HL-60/S4 (cell line): ENCODE data around the gene RAB4A.

Experiments
- in situ Hi-C: fragments of 300-500 bp; cut with MboI; formaldehyde crosslinking; loops from 2 replicates; pipeline ENCODE4 v1.14.3; 2022; ENCODE audit warnings: low sequenced_read_pairs

Gene RAB4A, protein sequence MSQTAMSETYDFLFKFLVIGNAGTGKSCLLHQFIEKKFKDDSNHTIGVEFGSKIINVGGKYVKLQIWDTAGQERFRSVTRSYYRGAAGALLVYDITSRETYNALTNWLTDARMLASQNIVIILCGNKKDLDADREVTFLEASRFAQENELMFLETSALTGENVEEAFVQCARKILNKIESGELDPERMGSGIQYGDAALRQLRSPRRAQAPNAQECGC

DNA sequence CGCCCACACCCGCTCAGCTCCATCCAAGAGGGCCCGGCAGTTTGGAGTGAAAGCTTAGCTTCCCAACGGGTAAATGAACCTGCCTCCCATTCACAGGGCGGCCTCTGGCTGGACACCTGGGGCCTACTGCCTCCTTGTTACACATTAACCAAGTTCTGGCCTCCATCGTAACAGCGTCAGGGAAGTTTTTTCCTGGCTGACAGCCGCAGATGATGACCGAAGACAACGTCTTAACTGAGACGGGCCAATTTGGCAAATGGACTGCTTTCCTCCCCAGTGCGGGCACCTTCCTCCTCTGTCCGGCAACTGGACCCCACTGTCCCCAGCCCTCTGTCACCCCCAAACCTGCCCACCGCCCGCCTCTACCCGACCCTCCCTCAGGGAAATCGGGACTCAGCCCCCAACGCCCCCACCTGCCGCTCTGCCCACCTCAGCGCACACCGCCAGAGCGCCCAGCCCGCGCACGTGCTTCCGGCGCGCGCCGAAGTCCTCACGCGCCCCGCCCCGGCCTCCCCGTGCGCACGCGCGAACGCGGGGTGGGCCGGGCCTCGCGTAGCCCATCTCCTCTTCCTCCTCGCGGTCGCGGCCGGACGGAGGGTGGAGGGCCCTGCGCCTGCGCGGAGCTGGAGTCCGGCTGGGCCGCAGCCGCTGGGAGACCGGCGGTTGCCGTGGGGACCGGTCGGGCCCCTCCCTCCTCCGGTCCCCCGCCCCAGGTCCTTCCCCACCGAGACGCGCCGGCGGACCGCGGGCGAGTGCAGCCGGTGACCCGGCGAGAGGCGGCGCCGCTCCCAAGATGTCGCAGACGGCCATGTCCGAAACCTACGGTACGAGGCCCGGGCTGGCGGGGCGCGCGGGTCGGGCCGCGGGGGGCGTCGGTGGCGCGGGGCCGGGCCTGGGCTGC lies at the start of gene RAB4A:
Gene RAB4A (plus strand): TSS at position 565 of the 901 bp plus-strand sequence. CDS start 229 bp downstream, at position 794.
- in situ Hi-C loops = loop anchor here (25.0 kb wide), 1 partner anchor 1042 kb away; no protein-coding TSS in a partner anchor

GRCh38 chr1:229222081-229222480 lies 48.8 kb upstream of the RAB4A start:
- in situ Hi-C loops = no loop called here

DNA sequence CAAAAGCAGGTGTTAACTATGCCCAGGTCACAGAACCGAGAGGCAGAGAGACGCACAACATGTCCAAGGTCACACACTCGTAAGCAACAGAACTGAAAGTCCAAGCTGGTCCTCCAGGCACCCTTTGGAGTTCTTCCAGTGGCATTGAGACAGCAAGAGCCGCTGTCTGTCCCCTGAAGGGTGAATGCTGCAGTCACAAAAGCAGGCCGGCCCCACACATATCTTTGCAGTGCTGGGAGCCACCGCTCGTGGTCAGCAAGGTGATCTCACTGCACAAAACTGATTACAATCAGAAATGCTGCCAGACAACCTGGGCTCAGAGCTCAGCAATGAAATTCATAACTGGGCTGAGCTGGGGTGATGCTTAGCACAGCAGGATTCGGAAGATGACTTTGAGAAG lies 47.4 kb upstream of the RAB4A start:
- in situ Hi-C loops = no loop called here

DNA sequence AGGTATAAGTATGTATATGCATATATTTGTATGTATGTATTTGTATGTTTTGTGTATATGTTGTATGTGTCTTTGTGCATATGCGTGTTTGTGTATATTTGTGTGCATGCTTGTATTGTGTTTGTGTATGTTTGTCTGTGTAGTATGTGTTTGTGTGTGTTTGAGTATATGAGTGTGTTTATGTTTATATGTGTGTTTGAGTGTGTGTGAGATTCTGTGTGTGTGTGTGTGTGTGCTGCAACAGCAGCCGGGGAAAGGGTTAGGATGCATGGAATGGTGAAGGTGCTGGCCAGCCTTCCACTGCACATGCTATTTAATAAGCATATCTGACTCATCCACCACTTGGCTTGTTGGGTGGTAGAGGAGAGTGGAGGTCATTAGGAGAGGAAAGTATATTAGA lies 46.6 kb upstream of the RAB4A start:
- in situ Hi-C loops = no loop called here

DNA sequence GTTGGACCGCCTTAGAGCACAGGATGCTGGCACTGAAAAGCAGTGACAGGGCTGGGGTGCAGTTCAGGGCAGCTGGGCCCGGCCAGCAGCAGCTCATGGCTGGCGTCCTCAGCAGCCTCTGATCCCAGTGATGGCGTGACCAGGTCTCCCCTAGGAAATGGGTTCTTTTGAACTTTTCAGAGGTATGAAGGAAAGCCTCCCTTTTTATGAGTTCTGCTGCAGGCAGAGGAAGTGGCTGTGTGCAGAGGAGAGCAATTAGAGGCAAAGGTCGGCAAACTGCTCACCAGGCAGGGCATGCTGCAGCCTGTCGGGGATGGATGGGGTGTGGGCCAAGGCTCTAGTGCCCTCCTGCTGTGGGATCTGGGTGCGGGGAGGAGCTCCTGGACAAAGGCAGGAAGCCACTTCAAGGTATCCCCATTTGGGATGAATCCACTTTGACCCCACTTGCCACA lies 45.6 kb upstream of the RAB4A start:
- in situ Hi-C loops = no loop called here

GRCh38 chr1:229226796-229227195 lies 44.1 kb upstream of the RAB4A start:
- in situ Hi-C loops = no loop called here

DNA sequence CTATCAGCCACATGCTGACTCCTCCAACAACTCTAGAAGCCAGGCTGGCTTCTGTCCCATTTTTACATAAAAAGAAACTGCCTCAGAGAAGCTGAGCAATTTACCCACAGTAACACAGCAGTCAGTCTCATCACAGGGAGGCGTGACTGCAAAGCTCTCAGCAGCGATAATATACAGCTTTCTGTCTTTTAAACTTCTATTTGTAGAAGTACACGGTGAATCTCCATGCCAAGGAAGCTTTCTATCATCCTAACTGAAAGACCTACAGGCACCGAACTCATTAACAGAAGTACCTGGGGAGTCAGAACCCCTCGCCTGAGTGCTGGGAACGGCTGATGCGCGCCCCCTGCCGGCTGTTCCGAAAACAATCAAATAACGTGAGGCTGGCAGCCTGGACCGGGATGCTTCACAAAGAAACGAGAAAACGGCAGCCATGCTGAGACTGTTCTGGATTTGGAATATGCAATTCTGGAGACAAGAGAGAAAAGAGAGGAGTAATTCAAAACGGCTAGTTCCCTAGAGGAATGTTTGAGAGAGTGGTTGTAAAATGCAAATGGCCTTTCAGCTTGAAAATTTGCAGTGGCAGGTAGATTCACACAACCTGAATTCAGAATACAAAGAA lies 43.5 kb upstream of the RAB4A start:
- in situ Hi-C loops = no loop called here

GRCh38 chr1:229228522-229228921 lies 42.4 kb upstream of the RAB4A start:
- in situ Hi-C loops = no loop called here

- in situ Hi-C loops = no loop called here
Observed at GRCh38 chr1:229229137-229229720, 41.7 kb upstream of the RAB4A start.

DNA sequence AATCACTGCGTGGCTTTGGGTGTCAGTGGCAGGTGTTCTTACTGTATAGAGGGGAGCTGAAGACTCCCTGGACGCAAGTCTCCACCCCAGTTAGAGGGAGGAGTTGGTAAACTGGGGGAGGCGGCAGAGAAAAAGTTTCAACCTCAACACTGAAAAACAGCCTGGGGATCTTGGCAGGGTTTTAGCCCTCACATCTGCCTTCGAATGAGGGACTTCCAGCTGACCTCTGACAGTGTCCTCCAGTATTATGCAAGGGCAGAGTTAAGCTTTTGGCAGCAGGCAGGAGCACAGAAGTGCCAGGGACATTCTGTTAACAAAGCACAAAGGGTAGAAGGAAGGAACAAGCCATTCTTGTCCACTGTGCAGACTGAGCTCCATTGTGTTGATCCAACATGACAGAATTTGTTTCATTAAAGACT lies 41.2 kb upstream of the RAB4A start:
- in situ Hi-C loops = loop anchor here (10.0 kb wide), 1 partner anchor 535 kb away; no protein-coding TSS in a partner anchor

- in situ Hi-C loops = loop anchor here (10.0 kb wide), 1 partner anchor 536 kb away; no protein-coding TSS in a partner anchor
Observed at GRCh38 chr1:229230140-229230892, 40.6 kb upstream of the RAB4A start.

GRCh38 chr1:229230893-229231753 lies 39.8 kb upstream of the RAB4A start:
- in situ Hi-C loops = loop anchor here (10.0 kb wide), 1 partner anchor 536 kb away; no protein-coding TSS in a partner anchor

GRCh38 chr1:229231754-229232119 lies 39.2 kb upstream of the RAB4A start:
- in situ Hi-C loops = loop anchor here (10.0 kb wide), 1 partner anchor 537 kb away; no protein-coding TSS in a partner anchor

- in situ Hi-C loops = loop anchor here (10.0 kb wide), 1 partner anchor 540 kb away; no protein-coding TSS in a partner anchor
Observed at GRCh38 chr1:229234870-229235472, 35.9 kb upstream of the RAB4A start.

GRCh38 chr1:229237320-229237719 lies 33.6 kb upstream of the RAB4A start:
- in situ Hi-C loops = loop anchor here (10.0 kb wide), 1 partner anchor 543 kb away; no protein-coding TSS in a partner anchor

- in situ Hi-C loops = loop anchor here (10.0 kb wide), 1 partner anchor 543 kb away; no protein-coding TSS in a partner anchor
Observed at GRCh38 chr1:229238231-229238630, 32.7 kb upstream of the RAB4A start.

DNA sequence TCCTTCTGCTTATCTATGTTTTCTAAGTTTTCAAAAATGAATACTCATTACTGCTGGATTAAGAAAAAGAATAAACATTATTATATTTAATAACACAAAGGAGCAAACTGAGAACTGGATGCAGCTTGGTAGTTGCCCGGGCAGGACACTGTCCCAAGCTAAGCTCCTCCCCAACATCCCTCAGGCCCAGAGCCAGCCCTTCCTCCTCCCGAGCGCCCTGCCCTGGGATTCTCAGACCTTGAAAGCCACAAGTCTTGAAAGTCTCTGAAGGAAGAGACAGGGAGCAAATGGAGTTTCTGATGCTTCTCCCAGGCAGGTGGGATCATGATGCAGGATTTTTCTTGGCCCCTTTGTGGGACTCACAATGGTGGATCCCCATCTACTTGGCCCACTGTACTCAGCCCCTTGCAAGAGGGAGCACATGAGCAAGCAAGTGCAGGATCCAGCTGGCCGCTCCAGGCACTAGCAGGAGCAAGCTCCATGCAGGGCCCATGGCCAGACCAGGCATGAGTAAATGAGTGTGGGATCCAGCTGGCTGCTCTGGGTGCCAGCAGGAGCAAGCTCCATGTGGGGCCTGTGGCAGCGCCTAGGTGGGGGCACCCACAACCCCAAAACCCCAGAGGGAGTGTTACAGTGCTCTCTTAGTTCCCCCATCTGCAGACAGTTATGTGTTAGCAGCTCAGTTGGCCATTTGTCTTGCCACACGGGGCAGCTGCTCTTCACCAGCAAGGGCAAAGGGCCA lies 32.1 kb upstream of the RAB4A start:
- in situ Hi-C loops = loop anchor here (10.0 kb wide), 1 partner anchor 544 kb away; no protein-coding TSS in a partner anchor

GRCh38 chr1:229240532-229240931 lies 30.4 kb upstream of the RAB4A start:
- in situ Hi-C loops = loop anchor here (10.0 kb wide), 1 partner anchor 566 kb away; no protein-coding TSS in a partner anchor
